ENCODE measurements around the gene SLC52A1. TPM values are rescaled to one million over a fixed set of nuclear protein-coding genes. Genes with fewer than 3 reads are reported as not detected.
A peak's percentile ranks its signal among the peaks of the same experiment; 100 is the strongest.

SLC52A1 gene
- polyA plus RNA-seq, 3 donors = not detected

- peaks cover 17 to 31% (median 18%) of the 10 kb centered on the region in 3 donors for H3K27me3 Mint-ChIP-seq (ENCODE audit: low read depth in 3 of 3)
- peaks cover 0 to 2% (median 0%) of the 10 kb centered on the region in 7 donors for H3K9me3 Mint-ChIP-seq
- H3K4me3 ChIP-seq (replicated peaks in 1 of 3; ENCODE audit: low read depth in 2 of 3, low read length in 3 of 3) = peak overlapping the region; percentile 52 to 89 (median 68)
- WGBS (ENCODE audit: insufficient coverage) = 3% methylated on average over 52 of the region's 55 CpGs
- intact Hi-C loops (cut with micrococcal nuclease) = loop anchor here (5.0 kb wide), 2 partner anchors 34 to 191 kb away; partner anchors contain the start of gene PLD2 (in 1 of the 2)
- DNase-seq = no peak
- peak overlapping the region; percentile 89 for H2AFZ ChIP-seq (ENCODE audit: insufficient read depth, low read depth, low read length, poor library complexity, severe bottlenecking)
- H3K27me3 ChIP-seq (ENCODE audit: control insufficient read depth in 2 of 2, insufficient read depth in 2 of 2, low read length in 2 of 2) = peaks cover 0 to 10% of the 10 kb centered on the region in 2 donors
- H4K20me1 ChIP-seq (ENCODE audit: insufficient read depth, low read length) = peaks cover 26% of the 10 kb centered on the region
- peaks cover 9% of the 10 kb centered on the region for H3K79me2 ChIP-seq (ENCODE audit: insufficient read depth, low read length)
- peaks cover 21 to 29% of the 10 kb centered on the region in 2 donors for H3K4me1 ChIP-seq (ENCODE audit: control insufficient read depth in 1 of 2, insufficient read depth in 2 of 2, low read length in 2 of 2)
- peak overlapping the region; percentile 89 for H3K4me2 ChIP-seq (replicated peaks; ENCODE audit: extremely low read depth, low read length, poor library complexity, severe bottlenecking)
- peaks cover 30 to 33% of the 10 kb centered on the region in 2 donors for H3K36me3 Mint-ChIP-seq
- H3K9me3 ChIP-seq (replicated peaks in 1 of 2; ENCODE audit: control insufficient read depth in 1 of 2, insufficient read depth in 1 of 2, low read length in 2 of 2) = no peaks in the 10 kb centered on the region
- peaks cover 34% of the 10 kb centered on the region for H3K4me1 Mint-ChIP-seq
- peak overlapping the region; percentile 73 for H3K9ac ChIP-seq (ENCODE audit: insufficient read depth, low read length, poor library complexity, severe bottlenecking)
- H3K27ac Mint-ChIP-seq = peak overlapping the region in 4 of 7 donors; percentile 72 to 88 (median 82)
- H3K4me3 Mint-ChIP-seq = peak overlapping the region; percentile 85 to 91
- peak overlapping the region in 1 of 2 donors; percentile 45 for H3K27ac ChIP-seq (ENCODE audit: low read depth in 1 of 2, low read length in 2 of 2)
- peaks cover 23 to 26% of the 10 kb centered on the region in 2 donors for H3K36me3 ChIP-seq (replicated peaks in 1 of 2; ENCODE audit: control insufficient read depth in 1 of 2, insufficient read depth in 2 of 2, low read length in 2 of 2)
- no peak for TF ChIP-seq CTCF (IDR thresholded peaks at IDR 0.05)
Measured at GRCh38 chr17:4998027-4998731, 37.0 kb downstream of the SLC52A1 start.

GRCh38 chr17:4997302-4998026 lies 37.8 kb downstream of the SLC52A1 start, which contains the start of the genes INCA1 and KIF1C:
Gene INCA1 (minus strand): TSS chr17:4997522. CDS start chr17:4994437, 3,085 bp downstream.
Gene KIF1C (plus strand): TSS chr17:4997950. CDS start chr17:5000247, 2,297 bp downstream.
- intact Hi-C loops (cut with micrococcal nuclease) = loop anchor here (5.0 kb wide), 2 partner anchors 35 to 190 kb away; partner anchors contain the start of gene PLD2 (in 1 of the 2)
- Histone ChIP-seq H3K9ac (ENCODE audit: insufficient read depth, low read length, poor library complexity, severe bottlenecking) (peak within 1 kb of the TSS; percentile 73), H3K27ac (ENCODE audit: low read depth in 1 of 2, low read length in 2 of 2) (peak within 1 kb of the TSS; percentile 50 to 73), H2AFZ (ENCODE audit: insufficient read depth, low read depth, low read length, poor library complexity, severe bottlenecking) (peak within 1 kb of the TSS; percentile 89), H3K9me3 (replicated peaks in 1 of 2; ENCODE audit: control insufficient read depth in 1 of 2, insufficient read depth in 1 of 2, low read length in 2 of 2) (no peaks in the 10 kb centered on the region), H3K27me3 (ENCODE audit: control insufficient read depth in 2 of 2, insufficient read depth in 2 of 2, low read length in 2 of 2) (peaks cover 0 to 10% of the 10 kb centered on the region in 2 donors), H3K79me2 (ENCODE audit: insufficient read depth, low read length) (peaks cover 9% of the 10 kb centered on the region), H3K4me2 (replicated peaks; ENCODE audit: extremely low read depth, low read length, poor library complexity, severe bottlenecking) (peak within 1 kb of the TSS; percentile 89), H3K4me1 (ENCODE audit: control insufficient read depth in 1 of 2, insufficient read depth in 2 of 2, low read length in 2 of 2) (peaks cover 21 to 29% of the 10 kb centered on the region in 2 donors), H4K20me1 (ENCODE audit: insufficient read depth, low read length) (peaks cover 26% of the 10 kb centered on the region), H3K36me3 (replicated peaks in 1 of 2; ENCODE audit: control insufficient read depth in 1 of 2, insufficient read depth in 2 of 2, low read length in 2 of 2) (peaks cover 18 to 19% of the 10 kb centered on the region in 2 donors), H3K4me3 (replicated peaks in 1 of 3; ENCODE audit: low read depth in 2 of 3, low read length in 3 of 3) (peak within 1 kb of the TSS; percentile 52 to 89 (median 68))
- peak within 1 kb of the TSS; percentile 85 to 91 for H3K4me3 Mint-ChIP-seq
- peaks cover 0 to 2% (median 0%) of the 10 kb centered on the region in 7 donors for H3K9me3 Mint-ChIP-seq
- WGBS (ENCODE audit: insufficient coverage) = under 1% methylated on average over 92 of the region's 93 CpGs
- H3K27me3 Mint-ChIP-seq (ENCODE audit: low read depth in 3 of 3) = peaks cover 18 to 31% (median 18%) of the 10 kb centered on the region in 3 donors
- no peak for TF ChIP-seq CTCF (IDR thresholded peaks at IDR 0.05)
- H3K36me3 Mint-ChIP-seq = peaks cover 23 to 26% of the 10 kb centered on the region in 2 donors
- H3K4me1 Mint-ChIP-seq = peaks cover 34% of the 10 kb centered on the region
- DNase-seq = peak; percentile 83 to 86 (median 86)
- H3K27ac Mint-ChIP-seq = peak within 1 kb of the TSS in 6 of 7 donors; percentile 66 to 88 (median 80)
